LNCaP clone FGC (cell line): Measurements from ENCODE around the gene GSK3A.
A peak's percentile ranks its signal among the peaks of the same experiment; 100 is the strongest.

Experiments used
- DNase-seq: peaks from one replicate; pipeline ENCODE4 v3.0.0-alpha.2; 2011; ENCODE audit warnings: low read depth
- H3K4me3 ChIP-seq: 2 replicates; pipeline ENCODE4 v1.5.1; 2011; ENCODE audit warnings: mild to moderate bottlenecking, low read depth, low read length, control low read depth
- TF ChIP-seq, protein P1 (sequence below): IDR thresholded peaks from 2 replicates; pipeline ENCODE4 v1.5.1; 2012; ENCODE audit warnings: mild to moderate bottlenecking; ENCODE audit not compliant: control insufficient read depth, insufficient read depth; ENCODE audit errors: extremely low read depth

The GSK3A gene

DNA sequence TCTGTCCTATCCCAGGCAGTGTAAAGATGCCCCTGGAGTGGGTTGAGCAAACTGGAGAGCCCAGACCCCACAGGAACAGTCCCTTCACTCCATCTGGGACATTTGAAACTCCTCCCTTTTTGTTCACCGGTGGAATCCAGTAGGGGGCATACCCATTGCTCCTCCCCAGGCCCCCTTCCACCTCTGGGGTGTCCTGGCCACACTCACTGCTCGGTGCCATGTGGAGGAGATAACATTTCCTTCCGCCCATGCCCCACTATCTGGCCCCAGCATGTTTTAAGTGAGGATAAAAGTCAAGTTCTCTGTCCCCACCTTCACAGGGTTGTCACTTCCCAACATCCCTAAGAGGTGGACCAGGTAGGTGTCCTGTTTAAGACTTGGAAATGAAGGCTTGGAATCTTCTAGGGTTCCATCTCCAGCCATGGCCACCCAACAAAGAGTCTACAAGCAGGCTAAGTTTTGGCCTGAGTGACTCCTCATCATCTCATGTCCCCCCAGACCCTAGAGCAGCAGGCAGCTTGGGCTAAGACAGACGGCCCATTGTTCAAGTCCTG is 13.0 kb downstream of the GSK3A start:
- TF ChIP-seq, protein P1, sequence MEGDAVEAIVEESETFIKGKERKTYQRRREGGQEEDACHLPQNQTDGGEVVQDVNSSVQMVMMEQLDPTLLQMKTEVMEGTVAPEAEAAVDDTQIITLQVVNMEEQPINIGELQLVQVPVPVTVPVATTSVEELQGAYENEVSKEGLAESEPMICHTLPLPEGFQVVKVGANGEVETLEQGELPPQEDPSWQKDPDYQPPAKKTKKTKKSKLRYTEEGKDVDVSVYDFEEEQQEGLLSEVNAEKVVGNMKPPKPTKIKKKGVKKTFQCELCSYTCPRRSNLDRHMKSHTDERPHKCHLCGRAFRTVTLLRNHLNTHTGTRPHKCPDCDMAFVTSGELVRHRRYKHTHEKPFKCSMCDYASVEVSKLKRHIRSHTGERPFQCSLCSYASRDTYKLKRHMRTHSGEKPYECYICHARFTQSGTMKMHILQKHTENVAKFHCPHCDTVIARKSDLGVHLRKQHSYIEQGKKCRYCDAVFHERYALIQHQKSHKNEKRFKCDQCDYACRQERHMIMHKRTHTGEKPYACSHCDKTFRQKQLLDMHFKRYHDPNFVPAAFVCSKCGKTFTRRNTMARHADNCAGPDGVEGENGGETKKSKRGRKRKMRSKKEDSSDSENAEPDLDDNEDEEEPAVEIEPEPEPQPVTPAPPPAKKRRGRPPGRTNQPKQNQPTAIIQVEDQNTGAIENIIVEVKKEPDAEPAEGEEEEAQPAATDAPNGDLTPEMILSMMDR: no peak

DNA sequence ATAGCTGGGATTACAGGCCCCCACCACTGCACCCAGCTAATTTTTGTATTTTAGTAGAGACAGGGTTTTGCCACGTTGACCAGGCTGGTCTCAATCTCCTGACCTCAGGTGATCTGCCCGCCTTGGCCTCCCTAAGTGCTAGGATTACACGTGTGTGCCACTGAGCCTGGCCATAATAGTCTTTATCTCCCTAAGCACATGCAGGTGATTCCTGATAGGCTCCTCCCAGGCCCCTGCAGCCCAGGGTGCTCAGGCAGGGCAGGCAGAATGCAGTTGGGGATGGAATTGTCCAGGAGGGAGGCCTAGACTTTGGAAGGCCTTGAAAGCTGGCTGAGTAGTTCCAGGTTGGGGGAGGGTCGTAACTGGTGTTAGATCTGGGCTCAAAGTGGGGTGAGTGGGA is 13.8 kb downstream of the GSK3A start:
- no peak for DNase-seq
- TF ChIP-seq, protein P1: no peak
- H3K4me3 ChIP-seq: no peak overlapping the region

More for the DNA sequence above, 13.0 kb downstream of the GSK3A start:
- DNase-seq: no peak
- H3K4me3 ChIP-seq: no peak overlapping the region

DNA sequence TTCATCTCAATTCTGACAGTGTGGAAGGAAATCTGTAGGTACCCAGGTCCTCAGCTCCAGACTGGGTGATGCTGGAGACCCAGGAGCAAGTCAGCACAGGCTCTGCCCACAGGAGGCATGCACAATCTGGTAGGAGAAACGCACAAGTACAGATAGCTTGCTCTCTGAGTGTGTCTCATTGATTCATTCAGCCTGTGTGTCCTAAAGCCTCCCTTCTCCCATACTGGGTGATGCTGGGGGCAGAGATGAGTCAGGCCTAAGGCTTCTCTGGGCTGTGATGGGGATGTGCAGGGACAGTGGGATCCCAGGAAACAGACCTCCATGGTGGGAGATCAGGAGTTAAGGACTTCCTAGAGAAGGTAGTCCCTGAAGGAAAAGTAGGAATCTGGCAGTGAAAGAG is 15.5 kb downstream of the GSK3A start:
- TF ChIP-seq, protein P1: no peak
- no peak overlapping the region for H3K4me3 ChIP-seq
- DNase-seq: no peak

DNA sequence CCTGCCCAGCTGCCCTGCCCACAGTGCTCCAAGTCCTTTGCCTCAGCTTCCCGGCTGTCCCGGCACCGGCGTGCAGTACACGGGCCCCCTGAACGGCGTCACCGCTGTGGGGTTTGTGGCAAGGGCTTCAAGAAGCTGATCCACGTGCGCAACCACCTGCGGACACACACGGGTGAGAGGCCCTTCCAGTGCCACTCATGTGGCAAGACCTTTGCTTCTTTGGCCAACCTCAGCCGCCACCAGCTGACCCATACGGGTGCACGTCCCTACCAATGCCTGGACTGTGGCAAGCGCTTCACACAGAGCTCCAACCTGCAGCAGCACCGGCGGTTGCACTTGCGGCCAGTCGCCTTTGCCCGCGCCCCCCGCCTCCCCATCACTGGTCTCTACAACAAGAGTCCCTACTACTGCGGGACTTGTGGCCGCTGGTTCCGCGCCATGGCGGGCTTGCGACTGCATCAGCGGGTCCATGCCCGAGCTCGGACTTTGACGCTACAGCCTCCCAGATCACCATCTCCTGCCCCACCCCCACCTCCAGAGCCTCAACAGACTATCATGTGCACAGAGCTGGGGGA is 16.6 kb downstream of the GSK3A start:
- no peak for DNase-seq
- TF ChIP-seq, protein P1: no peak

DNA sequence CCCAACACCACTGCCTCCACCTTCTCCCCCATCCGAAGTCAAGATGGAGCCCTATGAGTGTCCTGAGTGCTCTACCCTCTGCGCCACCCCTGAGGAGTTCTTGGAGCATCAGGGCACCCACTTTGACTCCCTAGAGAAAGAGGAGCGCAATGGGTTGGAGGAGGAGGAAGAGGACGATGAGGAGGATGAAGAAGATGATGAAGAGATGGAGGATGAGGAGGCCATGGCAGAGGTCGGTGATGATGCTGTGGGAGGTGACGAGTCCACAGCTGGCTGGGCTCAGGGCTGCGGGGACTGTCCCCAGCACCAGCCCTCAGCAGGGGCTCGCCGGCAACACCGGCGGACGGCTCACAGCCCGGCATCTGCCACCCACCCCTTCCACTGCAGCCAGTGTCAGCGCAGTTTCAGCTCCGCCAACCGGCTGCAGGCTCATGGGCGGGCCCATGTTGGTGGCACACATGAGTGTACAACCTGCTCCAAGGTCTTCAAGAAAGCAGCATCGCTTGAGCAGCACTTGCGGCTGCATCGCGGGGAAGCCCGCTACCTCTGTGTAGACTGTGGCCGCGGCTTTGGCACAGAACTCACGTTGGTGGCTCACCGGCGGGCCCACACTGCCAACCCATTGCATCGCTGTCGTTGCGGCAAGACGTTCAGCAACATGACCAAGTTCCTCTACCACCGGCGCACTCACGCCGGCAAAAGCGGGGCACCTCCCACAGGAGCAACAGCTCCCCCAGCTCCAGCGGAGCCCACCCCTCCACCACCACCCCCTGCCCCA is 17.3 kb downstream of the GSK3A start:
- TF ChIP-seq, protein P1: no peak
- H3K4me3 ChIP-seq: no peak overlapping the region
- DNase-seq: no peak

More for the DNA sequence above, 16.6 kb downstream of the GSK3A start:
- H3K4me3 ChIP-seq: no peak overlapping the region

DNA sequence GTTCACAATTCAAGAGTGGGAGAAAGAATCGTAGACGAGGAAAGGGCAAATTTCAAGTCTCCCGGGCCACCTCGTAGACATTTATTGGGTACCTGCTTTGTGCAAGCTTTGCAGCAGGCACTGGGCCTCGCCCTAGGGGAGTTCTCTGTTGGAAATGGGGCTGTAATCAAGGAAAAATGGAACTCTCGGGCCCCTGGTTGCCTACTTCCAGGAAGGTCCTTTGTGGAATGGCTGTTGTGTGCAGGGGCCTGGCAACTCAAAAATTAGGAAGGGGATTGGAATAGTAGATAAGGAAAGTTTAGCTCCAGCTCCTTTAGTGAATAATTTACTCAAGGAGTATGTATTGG is 21.7 kb downstream of the GSK3A start:
- peak overlapping the region; percentile 85 for H3K4me3 ChIP-seq
- no peak for DNase-seq
- TF ChIP-seq, protein P1: no peak
